GM12891 (cell line): ENCODE measurements around the gene GRAMD1B.
"Not testable (repeated sequence)": the region's sequence is repeated elsewhere in the genome, so short reads cannot be mapped to it uniquely, and the experiment has no call there.

Source experiments
- PAX5 ChIP-seq: IDR thresholded peaks from 2 replicates; pipeline ENCODE4 v1.6.1; 2011; ENCODE audit warnings: low read length, moderate library complexity, mild to moderate bottlenecking; ENCODE audit not compliant: insufficient read depth, severe bottlenecking
- POLR2A ChIP-seq: IDR thresholded peaks from 2 replicates; pipeline ENCODE4 v1.6.1; 2011; ENCODE audit warnings: low read depth, low read length, control low read depth
- POLR2AphosphoS5 ChIP-seq: IDR thresholded peaks from 2 replicates; pipeline ENCODE4 v1.6.1; 2011; ENCODE audit warnings: low read depth, low read length, control low read depth
- SPI1 ChIP-seq: IDR thresholded peaks from 2 replicates; pipeline ENCODE4 v1.6.1; 2011; ENCODE audit warnings: low read depth, low read length, control low read depth
- TAF1 ChIP-seq: IDR thresholded peaks from 2 replicates; pipeline ENCODE4 v1.6.1; 2011; ENCODE audit warnings: low read depth, low read length, control low read depth

DNA sequence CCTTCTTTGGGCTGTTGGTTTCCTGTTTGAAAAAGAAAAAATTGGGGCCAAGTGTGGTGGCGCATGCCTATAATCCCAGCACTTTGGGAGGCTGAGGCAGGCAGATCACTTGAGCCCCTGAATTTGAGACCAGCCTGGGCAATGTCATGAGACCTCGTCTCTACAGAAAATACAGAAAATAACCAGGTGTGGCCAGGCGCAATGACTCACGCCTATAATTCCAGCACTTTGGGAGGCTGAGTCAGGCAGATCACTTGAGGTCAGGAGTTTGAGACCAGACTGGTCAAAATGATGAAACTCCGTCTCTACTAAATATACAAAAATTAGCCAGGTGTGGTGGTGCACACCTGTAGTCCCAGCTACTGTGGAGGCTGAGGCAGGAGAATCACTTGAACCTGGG is 26.4 kb downstream of the GRAMD1B start:
- TF ChIP-seq POLR2A, POLR2AphosphoS5, SPI1, TAF1, PAX5: not testable (repeated sequence)
